Skeletal muscle satellite cell (primary cell): Measurements from ENCODE around the gene SCN4B. TPM values are rescaled to one million over a fixed set of nuclear protein-coding genes. Genes with fewer than 3 reads are reported as not detected.
"Not testable (repeated sequence)": the region's sequence is repeated elsewhere in the genome, so short reads cannot be mapped to it uniquely, and the experiment has no call there.

Experiments used
- H3K27me3 ChIP-seq: 2 replicates; pipeline ENCODE4 v1.7.0; 2013; ENCODE audit warnings: low read length; ENCODE audit not compliant: control insufficient read depth, insufficient read depth
- H3K36me3 ChIP-seq: 2 replicates; pipeline ENCODE4 v1.7.0; 2013; ENCODE audit warnings: mild to moderate bottlenecking, control low read depth, low read length; ENCODE audit not compliant: insufficient read depth
- H3K4me1 ChIP-seq: 2 replicates; pipeline ENCODE4 v1.7.0; 2013; ENCODE audit warnings: low read length; ENCODE audit not compliant: control insufficient read depth, insufficient read depth
- H3K4me2 ChIP-seq: 2 replicates; pipeline ENCODE4 v1.7.0; 2013; ENCODE audit warnings: mild to moderate bottlenecking, low read length
- H3K4me3 ChIP-seq: 2 replicates; pipeline ENCODE4 v1.7.0; 2013; ENCODE audit warnings: low read length
- H3K9ac ChIP-seq: 2 replicates; pipeline ENCODE4 v1.7.0; 2013; ENCODE audit warnings: mild to moderate bottlenecking, low read depth, low read length, moderate library complexity
- H3K9me3 ChIP-seq: replicated peaks from 2 replicates; pipeline ENCODE4 v1.7.0; 2013; ENCODE audit warnings: mild to moderate bottlenecking, control low read depth, low read length
- total RNA-seq: library from RNA; depleted of rRNA; stranded (reverse); fragments of >200 nt; gene quantifications from 2 replicates; pipeline ENCODE4 v1.2.3, GENCODE V29; 2012; rRNA removed

SCN4B gene, protein sequence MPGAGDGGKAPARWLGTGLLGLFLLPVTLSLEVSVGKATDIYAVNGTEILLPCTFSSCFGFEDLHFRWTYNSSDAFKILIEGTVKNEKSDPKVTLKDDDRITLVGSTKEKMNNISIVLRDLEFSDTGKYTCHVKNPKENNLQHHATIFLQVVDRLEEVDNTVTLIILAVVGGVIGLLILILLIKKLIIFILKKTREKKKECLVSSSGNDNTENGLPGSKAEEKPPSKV
- total RNA-seq: not detected in 2 replicates

DNA sequence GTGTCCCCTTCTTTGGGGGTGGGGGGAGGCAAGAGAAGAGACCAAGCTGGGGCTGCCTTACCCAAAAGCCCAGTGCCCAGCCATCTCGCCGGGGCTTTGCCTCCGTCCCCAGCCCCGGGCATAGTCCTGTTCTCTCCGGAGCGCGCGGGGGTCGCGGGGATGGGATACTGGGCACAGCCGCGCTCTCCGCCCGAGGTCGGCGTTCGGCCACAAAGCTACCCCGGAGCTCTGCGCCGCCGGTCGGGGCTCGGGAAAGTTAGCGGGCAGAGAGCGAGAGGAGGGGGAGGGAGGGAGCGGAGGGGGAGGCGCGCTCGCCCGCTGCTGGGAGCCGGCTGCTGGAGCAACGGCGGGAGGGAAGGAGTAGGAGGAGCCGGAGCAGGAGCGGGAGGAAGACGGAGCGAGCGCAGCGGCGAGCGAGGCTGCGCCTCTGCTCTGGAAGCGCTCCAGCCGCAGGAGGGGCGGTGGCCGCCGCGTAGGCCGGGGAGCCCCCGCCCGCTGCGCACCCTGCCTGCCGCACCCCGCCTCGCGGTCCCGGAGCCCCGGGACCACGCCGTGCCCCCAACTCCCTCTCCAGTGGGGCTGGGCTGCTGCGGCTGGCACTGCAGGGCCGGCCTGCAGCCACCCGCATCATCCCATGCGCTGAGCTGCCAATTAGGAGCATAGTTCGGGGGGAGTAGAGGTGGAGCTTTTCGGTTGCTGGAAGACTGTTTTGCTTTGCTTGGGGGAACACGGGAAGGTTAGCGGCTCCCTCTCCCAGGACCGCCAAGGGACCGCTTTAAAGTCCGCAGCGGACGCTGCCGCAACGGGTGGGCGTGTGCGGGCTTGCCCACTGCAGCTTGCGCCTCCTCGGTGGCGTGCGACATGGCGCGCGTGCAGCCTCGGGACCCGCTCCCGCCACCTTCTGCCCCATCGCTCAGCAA, at the start of gene SCN4B:
Gene SCN4B, minus strand, starts transcription at position 272 of the 920 bp plus-strand sequence. Its CDS starts 150 bp downstream, at position 122.
- no peak within 1 kb of the TSS for H3K9ac ChIP-seq
- peaks cover 98% of the 10 kb centered on the region for H3K27me3 ChIP-seq
- no peaks in the 10 kb centered on the region for H3K36me3 ChIP-seq
- peaks cover 3% of the 10 kb centered on the region for H3K4me1 ChIP-seq
- H3K4me2 ChIP-seq: peak within 1 kb of the TSS; percentile 86
- no peaks in the 10 kb centered on the region for H3K9me3 ChIP-seq
- peak within 1 kb of the TSS; percentile 55 for H3K4me3 ChIP-seq

GRCh38 chr11:118201966-118202365, 49.3 kb upstream of the SCN4B start:
- Histone ChIP-seq H3K4me2 (no peak overlapping the region), H3K9ac (no peak overlapping the region), H3K36me3 (no peaks in the 10 kb centered on the region), H3K4me1 (no peaks in the 10 kb centered on the region), H3K9me3 (no peaks in the 10 kb centered on the region), H3K27me3 (peaks cover 43% of the 10 kb centered on the region), H3K4me3 (no peak overlapping the region)

GRCh38 chr11:118200901-118201680, 48.5 kb upstream of the SCN4B start:
- H3K9me3 ChIP-seq: no peaks in the 10 kb centered on the region
- H3K4me3 ChIP-seq: no peak overlapping the region
- H3K4me1 ChIP-seq: no peaks in the 10 kb centered on the region
- H3K9ac ChIP-seq: no peak overlapping the region
- no peaks in the 10 kb centered on the region for H3K36me3 ChIP-seq
- no peak overlapping the region for H3K4me2 ChIP-seq
- peaks cover 38% of the 10 kb centered on the region for H3K27me3 ChIP-seq

DNA sequence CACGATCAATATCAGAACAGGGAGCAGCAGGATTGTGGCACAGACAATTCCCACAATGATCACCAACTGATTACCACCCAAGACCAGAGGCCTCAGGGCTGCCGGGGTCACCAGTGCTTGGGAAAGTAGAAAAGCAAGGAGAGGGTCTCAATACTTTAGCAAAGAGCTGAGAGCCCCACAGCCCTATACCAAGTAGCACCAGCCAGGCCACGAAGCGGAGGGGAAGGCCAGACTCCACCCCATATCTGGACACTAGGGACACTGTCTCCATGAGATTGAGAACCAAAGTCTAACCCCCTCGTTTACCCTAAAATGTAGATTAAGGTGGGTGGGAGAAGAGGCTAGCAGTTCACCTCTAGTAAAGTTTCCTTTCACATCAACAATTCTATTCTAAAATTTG, 47.9 kb upstream of the SCN4B start:
- H3K27me3 ChIP-seq: peaks cover 38% of the 10 kb centered on the region
- no peaks in the 10 kb centered on the region for H3K36me3 ChIP-seq
- no peak overlapping the region for H3K4me3 ChIP-seq
- no peak overlapping the region for H3K4me2 ChIP-seq
- H3K9ac ChIP-seq: no peak overlapping the region
- no peaks in the 10 kb centered on the region for H3K9me3 ChIP-seq
- no peaks in the 10 kb centered on the region for H3K4me1 ChIP-seq

DNA sequence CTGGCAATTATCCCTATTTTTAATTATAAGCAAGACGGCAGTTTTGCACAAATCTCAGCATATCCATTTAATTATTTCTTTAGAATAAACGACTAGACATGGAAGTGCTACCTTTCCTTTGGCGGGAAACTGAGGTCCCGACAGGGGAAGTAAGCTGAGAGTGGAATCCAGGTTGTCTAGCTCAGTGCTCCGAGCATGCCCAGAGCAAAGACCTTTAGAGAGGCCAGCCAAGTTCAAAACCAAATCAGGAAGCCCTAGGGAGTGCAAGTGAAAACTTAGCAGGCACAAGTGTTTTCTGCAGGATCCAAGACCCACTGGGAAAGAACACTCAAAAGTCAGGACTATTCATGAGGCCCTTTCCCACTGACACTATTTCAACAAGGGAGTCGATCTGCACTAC, 46.5 kb upstream of the SCN4B start:
- H3K4me3 ChIP-seq: no peak overlapping the region
- no peaks in the 10 kb centered on the region for H3K36me3 ChIP-seq
- H3K4me2 ChIP-seq: no peak overlapping the region
- H3K9ac ChIP-seq: no peak overlapping the region
- H3K4me1 ChIP-seq: no peaks in the 10 kb centered on the region
- H3K9me3 ChIP-seq: no peaks in the 10 kb centered on the region
- H3K27me3 ChIP-seq: peaks cover 45% of the 10 kb centered on the region

- Histone ChIP-seq H3K4me1 (no peaks in the 10 kb centered on the region), H3K4me2 (peak overlapping the region; percentile 69), H3K36me3 (no peaks in the 10 kb centered on the region), H3K9ac (no peak overlapping the region), H3K4me3 (no peak overlapping the region), H3K27me3 (peaks cover 38% of the 10 kb centered on the region), H3K9me3 (no peaks in the 10 kb centered on the region)
Observed at GRCh38 chr11:118198370-118198769, 45.7 kb upstream of the SCN4B start.

GRCh38 chr11:118194835-118195627, 42.4 kb upstream of the SCN4B start:
- Histone ChIP-seq H3K27me3 (peaks cover 16% of the 10 kb centered on the region), H3K4me1 (no peaks in the 10 kb centered on the region), H3K4me3 (no peak overlapping the region), H3K9ac (no peak overlapping the region), H3K4me2 (no peak overlapping the region), H3K36me3 (no peaks in the 10 kb centered on the region), H3K9me3 (no peaks in the 10 kb centered on the region)

- no peak overlapping the region for H3K4me3 ChIP-seq
- H3K4me1 ChIP-seq: no peaks in the 10 kb centered on the region
- H3K9me3 ChIP-seq: no peaks in the 10 kb centered on the region
- H3K9ac ChIP-seq: no peak overlapping the region
- H3K36me3 ChIP-seq: no peaks in the 10 kb centered on the region
- H3K27me3 ChIP-seq: peaks cover 16% of the 10 kb centered on the region
- H3K4me2 ChIP-seq: no peak overlapping the region
Observed at GRCh38 chr11:118193910-118194566, 41.4 kb upstream of the SCN4B start.

- peaks cover 16% of the 10 kb centered on the region for H3K27me3 ChIP-seq
- not testable (repeated sequence) for H3K9me3 ChIP-seq, H3K36me3 ChIP-seq, H3K4me3 ChIP-seq, H3K9ac ChIP-seq, H3K4me1 ChIP-seq, H3K4me2 ChIP-seq
Observed at GRCh38 chr11:118192817-118193216, 40.2 kb upstream of the SCN4B start.

DNA sequence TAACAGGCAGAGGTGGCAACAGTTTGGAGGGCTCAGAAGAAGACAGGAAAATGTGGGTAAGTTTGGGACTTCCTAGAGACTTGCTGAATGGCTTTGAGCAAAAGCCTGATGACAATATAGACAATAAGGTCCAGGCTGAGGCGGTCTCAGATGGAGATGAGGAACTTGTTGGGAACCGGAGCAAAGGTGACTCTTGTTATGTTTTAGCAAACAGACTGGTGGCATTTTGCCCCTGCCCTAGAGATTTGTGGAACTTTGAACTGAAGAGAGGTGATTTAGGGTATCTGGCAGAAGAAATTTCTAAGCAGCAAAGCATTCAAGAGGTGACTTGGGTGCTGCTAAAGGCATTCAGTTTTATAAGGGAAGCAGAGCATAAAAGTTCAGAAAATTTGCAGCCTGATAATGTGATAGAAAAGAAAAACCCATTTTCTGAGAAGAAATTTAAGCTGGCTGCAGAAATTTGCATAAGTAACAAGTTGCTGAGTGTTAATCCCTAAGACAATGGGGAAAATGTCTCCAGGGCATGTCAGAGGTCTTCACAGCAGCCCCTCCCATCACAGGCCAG, 38.4 kb upstream of the SCN4B start:
- not testable (repeated sequence) for H3K4me3 ChIP-seq, H3K36me3 ChIP-seq, H3K9ac ChIP-seq, H3K4me1 ChIP-seq, H3K4me2 ChIP-seq, H3K9me3 ChIP-seq
- H3K27me3 ChIP-seq: peaks cover 16% of the 10 kb centered on the region
